Heart left ventricle (tissue), 16 donors: ENCODE results near the gene PAEP. TPM values are rescaled to one million over a fixed set of nuclear protein-coding genes. Genes with fewer than 3 reads are reported as not detected.
"Not testable (repeated sequence)": the region's sequence is repeated elsewhere in the genome, so short reads cannot be mapped to it uniquely, and the experiment has no call there.

ENCODE experiments used
- ATAC-seq, 4 donors: fragments of 200-7000 bp; cut with Tn5 transposase; one replicate each; pipeline ENCODE4 v1.9.1; 2020 to 2022; ENCODE audit warnings: moderate library complexity in 4 of 4, mild to moderate bottlenecking in 3 of 4, moderate number of reproducible peaks in 1 of 4
- DNase-seq, 5 donors: peaks; one replicate each; pipeline ENCODE4 v3.0.0-alpha.2; 2020
- H3K27ac ChIP-seq, 12 donors: fragments of 200-600 bp; sonication (generic) in 4 of 12; one replicate each; pipeline versions ENCODE4 v1.5.0 to v1.8.0; 2016 to 2022; ENCODE audit warnings: mild to moderate bottlenecking in 2 of 12
- H3K27me3 ChIP-seq, 9 donors: fragments of 200-600 bp; sonication (generic) in 2 of 9; one replicate each; pipeline versions ENCODE4 v1.5.1 to v1.8.0; 2016 to 2022; ENCODE audit warnings: mild to moderate bottlenecking in 3 of 9
- H3K36me3 ChIP-seq, 9 donors: fragments of 200-600 bp; sonication (generic) in 2 of 9; one replicate each; pipeline versions ENCODE4 v1.5.0 to v1.8.0; 2018 to 2022; ENCODE audit warnings: mild to moderate bottlenecking in 2 of 9
- H3K4me1 ChIP-seq, 12 donors: fragments of 200-600 bp; sonication (generic) in 4 of 12; one replicate each; pipeline versions ENCODE4 v1.5.0 to v1.8.0; 2016 to 2022; ENCODE audit warnings: mild to moderate bottlenecking in 3 of 12
- H3K4me3 ChIP-seq, 12 donors: fragments of 200-600 bp; sonication (generic) in 4 of 12; one replicate each; pipeline versions ENCODE4 v1.5.0 to v1.8.0; 2017 to 2022; ENCODE audit warnings: mild to moderate bottlenecking in 9 of 12, moderate library complexity in 4 of 12
- H3K9me3 ChIP-seq, 12 donors: fragments of 200-600 bp; sonication (generic) in 4 of 12; one replicate each; pipeline versions ENCODE4 v1.5.0 to v1.8.0; 2016 to 2022; ENCODE audit warnings: mild to moderate bottlenecking in 1 of 12
- POLR2A ChIP-seq, 2 donors: fragments of 450-650 bp; IDR thresholded peaks; one replicate each; pipeline ENCODE4 v1.6.1; 2017; ENCODE audit warnings: antibody characterized with exemption in 2 of 2, mild to moderate bottlenecking in 2 of 2, moderate library complexity in 2 of 2
- WGBS, 4 donors: extraction: QIAGEN DNeasy Blood & Tissue Kit in 2 of 4; methylation state at CpG; one replicate each; pipeline versions ENCODE4 v1.1.5 to v1.1.7; 2013 to 2018; 5-methylcytosine and 5-hydroxymethylcytosine counted together
- intact Hi-C, 10 donors: fragments of 100-400 bp; cut with DNase I; formaldehyde crosslinking; loops; one replicate each; pipeline versions ENCODE4 v1.11.1 to v1.14.2; 2022
- polyA plus RNA-seq, 2 donors: library from polyadenylated mRNA; stranded (reverse); fragments of 200-250 nt; gene quantifications; one replicate each; pipeline ENCODE4 v1.2.3, GENCODE V29; 2013
- total RNA-seq, 9 donors: library from RNA; depleted of rRNA in 2 of 9; stranded (reverse); fragments of >200 nt in 2 of 9; fragmentation: NEBNext Ultra II Directional in 3 of 9; extraction: Animal tissue kit (Norgen Biotek cat#: 25700) in 3 of 9; gene quantifications; one replicate each; pipeline versions ENCODE4 v1.1.0 to v1.2.4, GENCODE V29; 2016 to 2023
- TF ChIP-seq, protein P1 (sequence below), 12 donors: fragments of 200-600 bp; sonication (generic) in 4 of 12; IDR thresholded peaks; one replicate each; pipeline versions ENCODE4 v1.5.0 to v1.8.0; 2018 to 2022; ENCODE audit warnings: antibody characterized with exemption in 12 of 12, mild to moderate bottlenecking in 5 of 12
- donor health status: ischemic (EF 13 %, LVEDD 7.1; RV severe dilation, severe dysfunction).
- donor health status: healthy with polysubstance abuse.
- donor health status: DM: no; HTN: yes; CAD: no.
- donor health status: DM: no; HTN: no; CAD: no.
- donor health status: ischemic (EF 25% LVEDD 6.9; RV normal size, moderate dysfunction).
- donor health status: ischemic (EF 25% LVEDD 5.7; RV mildly dilated, moderate dysfunction).
- donor health status: healthy.
- donor health status: DM: yes; HTN: yes; CAD: no.
- donor health status: ischemic (EF 35%, LVEDD 5.7; RV mildly dilated, moderate dysfunction).
- donor health status: nonischemic (EF 11% LVEDD 7.7; RV severe dilation, severe dysfunction).
- donor health status: DM: yes; HTN: yes; CAD: no.
- donor health status: PGD.
- donor health status: ischemic (EF 29% LVEDD 5.4; RV normal size, mild dysfunction).
- donor health status: nonischemic (EF 23%, LVEDD 6.1; RV moderate dilation, normal function).

Gene PAEP
- total and polyA plus RNA-seq, 11 donors, result not detected

DNA sequence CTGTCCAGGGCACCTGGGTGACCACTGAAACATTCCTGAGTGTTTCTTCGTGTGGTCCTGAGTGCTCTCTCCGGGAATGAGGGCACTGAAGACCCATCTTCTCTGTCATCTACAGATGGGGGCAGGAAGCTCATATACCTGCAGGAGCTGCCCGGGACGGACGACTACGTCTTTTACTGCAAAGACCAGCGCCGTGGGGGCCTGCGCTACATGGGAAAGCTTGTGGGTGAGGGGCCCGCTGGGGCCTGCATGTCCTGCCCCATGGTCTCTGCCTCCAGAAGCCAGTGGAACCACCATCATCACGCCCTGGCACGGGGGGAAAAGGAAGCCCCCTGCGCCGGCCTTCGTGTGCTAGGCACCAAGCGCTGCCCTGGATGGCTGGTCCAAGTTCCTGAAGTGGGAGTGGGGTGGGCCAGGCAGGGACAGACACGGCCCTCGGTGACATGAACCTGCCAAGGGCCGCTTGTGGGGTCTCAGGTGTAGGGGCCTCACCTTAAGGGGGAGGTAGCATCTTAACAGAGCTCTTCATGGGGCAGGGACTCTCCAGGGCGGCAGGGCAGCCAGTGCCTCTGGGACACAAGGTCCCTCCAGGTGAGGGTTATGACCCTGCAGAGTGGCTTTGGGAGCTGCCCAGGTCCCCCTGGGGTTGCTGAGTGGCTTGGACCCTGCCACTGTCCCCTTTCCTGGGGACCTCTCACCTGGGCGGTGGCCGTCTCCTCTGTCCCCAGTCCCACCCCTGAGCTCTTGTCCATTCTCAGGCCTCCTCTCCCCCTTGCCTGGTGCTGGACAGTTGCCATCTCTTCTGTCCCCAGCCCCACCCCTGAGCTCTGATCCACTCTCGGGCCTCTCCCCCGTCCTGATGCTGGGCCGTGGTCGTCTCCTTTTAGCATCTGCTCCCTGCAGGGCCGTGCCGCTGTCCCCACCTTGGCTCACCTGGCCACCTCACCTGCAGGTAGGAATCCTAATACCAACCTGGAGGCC is 13.5 kb upstream of the PAEP start:
- Histone ChIP-seq H3K9me3 (no peaks in the 10 kb centered on the region), H3K4me1 (no peaks in the 10 kb centered on the region), H3K27ac (no peak overlapping the region), H3K27me3 (no peaks in the 10 kb centered on the region), H3K4me3 (no peak overlapping the region), H3K36me3 (no peaks in the 10 kb centered on the region)
- intact Hi-C loops, result no loop called here
- no peak for ATAC-seq
- no peak for DNase-seq
- WGBS, 4 donors, result 71 to 81% (median 77%) methylated on average over 17 to 28 of the region's 28 CpGs
- TF ChIP-seq, protein P1, sequence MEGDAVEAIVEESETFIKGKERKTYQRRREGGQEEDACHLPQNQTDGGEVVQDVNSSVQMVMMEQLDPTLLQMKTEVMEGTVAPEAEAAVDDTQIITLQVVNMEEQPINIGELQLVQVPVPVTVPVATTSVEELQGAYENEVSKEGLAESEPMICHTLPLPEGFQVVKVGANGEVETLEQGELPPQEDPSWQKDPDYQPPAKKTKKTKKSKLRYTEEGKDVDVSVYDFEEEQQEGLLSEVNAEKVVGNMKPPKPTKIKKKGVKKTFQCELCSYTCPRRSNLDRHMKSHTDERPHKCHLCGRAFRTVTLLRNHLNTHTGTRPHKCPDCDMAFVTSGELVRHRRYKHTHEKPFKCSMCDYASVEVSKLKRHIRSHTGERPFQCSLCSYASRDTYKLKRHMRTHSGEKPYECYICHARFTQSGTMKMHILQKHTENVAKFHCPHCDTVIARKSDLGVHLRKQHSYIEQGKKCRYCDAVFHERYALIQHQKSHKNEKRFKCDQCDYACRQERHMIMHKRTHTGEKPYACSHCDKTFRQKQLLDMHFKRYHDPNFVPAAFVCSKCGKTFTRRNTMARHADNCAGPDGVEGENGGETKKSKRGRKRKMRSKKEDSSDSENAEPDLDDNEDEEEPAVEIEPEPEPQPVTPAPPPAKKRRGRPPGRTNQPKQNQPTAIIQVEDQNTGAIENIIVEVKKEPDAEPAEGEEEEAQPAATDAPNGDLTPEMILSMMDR (IDR thresholded peaks at IDR 0.05), result no peak
- no peak for TF ChIP-seq POLR2A (IDR thresholded peaks at IDR 0.05)

DNA sequence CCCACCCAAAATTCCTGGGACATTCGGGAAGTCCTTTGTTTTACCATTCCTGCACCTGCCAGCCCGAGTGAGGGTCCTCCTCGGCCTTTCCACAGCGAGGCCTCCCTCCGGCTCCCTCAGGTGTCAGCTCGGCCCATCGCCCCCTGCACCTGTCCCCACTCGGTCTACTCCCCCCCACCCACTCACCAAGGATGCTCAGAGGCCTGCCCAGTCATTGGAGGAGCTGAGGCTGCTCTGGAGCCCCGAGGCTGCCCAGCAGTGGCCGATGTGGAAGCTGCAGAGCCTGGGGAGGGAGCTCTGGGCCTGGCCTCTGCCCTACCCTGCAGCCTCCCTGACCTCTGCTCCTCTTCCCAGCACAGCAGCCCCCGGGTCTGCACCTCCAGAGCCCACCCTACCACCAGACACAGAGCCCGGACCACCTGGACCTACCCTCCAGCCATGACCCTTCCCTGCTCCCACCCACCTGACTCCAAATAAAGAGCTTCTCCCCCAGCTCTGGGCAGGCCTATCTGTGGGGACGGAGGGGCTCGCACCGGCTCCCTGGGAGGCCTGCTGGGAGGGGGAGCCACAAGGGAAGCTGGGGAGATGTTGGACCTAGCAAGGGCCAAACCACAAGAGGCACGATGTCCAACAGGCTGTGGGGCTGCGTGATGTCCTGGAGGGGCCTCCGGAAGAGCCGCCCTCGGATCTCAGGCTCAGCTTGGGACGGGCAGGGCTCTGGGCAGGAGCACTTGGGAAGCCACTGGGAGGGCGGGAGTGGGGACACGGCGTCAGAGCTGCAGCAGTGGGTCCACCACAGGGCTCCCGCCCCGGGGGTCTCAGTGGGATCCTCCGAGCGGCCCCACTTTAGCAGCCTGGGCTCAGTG is 11.8 kb upstream of the PAEP start:
- intact Hi-C loops, ATAC-seq, H3K4me3 ChIP-seq, H3K36me3 ChIP-seq, H3K27me3 ChIP-seq, H3K9me3 ChIP-seq, DNase-seq, H3K4me1 ChIP-seq, H3K27ac ChIP-seq: not testable (repeated sequence)
- whole genome bisulfite sequencing, 4 donors, result 79 to 84% (median 81%) methylated on average over 10 to 28 of the region's 28 CpGs

GRCh38 chr9:135550344-135550918 is 11.1 kb upstream of the PAEP start:
- TF ChIP-seq, protein P1 (IDR thresholded peaks at IDR 0.05), result no peak
- TF ChIP-seq POLR2A (IDR thresholded peaks at IDR 0.05), result no peak
- ATAC-seq (no peak), DNase-seq (no peak)
- H3K9me3 ChIP-seq, result peaks cover 0 to 5% (median 0%) of the 10 kb centered on the region in 12 donors
- H3K4me3 ChIP-seq, result no peak overlapping the region
- H3K27me3 ChIP-seq, result no peaks in the 10 kb centered on the region
- H3K36me3 ChIP-seq, result no peaks in the 10 kb centered on the region
- intact Hi-C loops, result no loop called here
- 62 to 71% (median 68%) methylated on average over 8 to 17 of the region's 17 CpGs for WGBS, 4 donors
- no peaks in the 10 kb centered on the region for H3K4me1 ChIP-seq
- no peak overlapping the region for H3K27ac ChIP-seq

DNA sequence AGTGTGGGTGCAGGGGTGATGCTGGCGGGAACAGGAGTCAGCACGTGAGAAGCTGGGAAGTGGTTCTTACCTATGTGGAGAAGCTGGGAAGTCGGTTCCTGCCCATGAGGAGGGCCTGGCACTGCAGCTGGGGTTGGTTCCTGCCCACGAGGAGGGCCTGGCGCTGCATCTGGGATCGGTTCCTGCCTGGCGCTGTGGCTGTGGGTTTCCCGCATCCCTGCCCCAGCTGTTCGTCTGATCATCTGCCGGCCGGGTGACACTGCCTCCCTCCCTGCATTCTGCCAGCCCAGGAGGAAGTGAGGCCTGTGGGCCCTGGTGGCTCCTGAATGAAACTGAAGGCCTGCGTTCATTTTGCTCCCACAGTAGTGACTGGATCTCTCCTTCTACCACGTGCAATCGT is 10.5 kb upstream of the PAEP start:
- Histone ChIP-seq H3K36me3 (no peaks in the 10 kb centered on the region), H3K27me3 (no peaks in the 10 kb centered on the region), H3K9me3 (peaks cover 0 to 5% (median 0%) of the 10 kb centered on the region in 12 donors), H3K4me3 (no peak overlapping the region), H3K27ac (no peak overlapping the region), H3K4me1 (no peaks in the 10 kb centered on the region)
- TF ChIP-seq, protein P1 (IDR thresholded peaks at IDR 0.05), result no peak
- no peak for TF ChIP-seq POLR2A (IDR thresholded peaks at IDR 0.05)
- 61 to 82% (median 69%) methylated on average over 5 to 14 of the region's 14 CpGs for WGBS, 4 donors
- intact Hi-C loops, result no loop called here
- DNase-seq, result no peak
- no peak for ATAC-seq
